A673 (cell line): Measurements from ENCODE around the gene NUP62. TPM values are rescaled to one million over a fixed set of nuclear protein-coding genes. Genes with fewer than 3 reads are reported as not detected.

ENCODE experiments used
- BruUV-seq: library from RNA; stranded (reverse); fragments of 400-500 nt; replicated peaks from 2 replicates; lab custom pipeline; 2021; lab: Mats Ljungman, UMichigan
- CTCF ChIA-PET: fragments of 300-600 bp; sonication (Branson Sonifier 250); formaldehyde crosslinking; loops from one replicate; lab custom pipeline; 2022; ENCODE audit warnings: antibody characterized with exemption; lab: Charles Lee
- POLR2A ChIA-PET: fragments of 300-600 bp; sonication (Branson Sonifier 250); formaldehyde crosslinking; loops from one replicate; lab custom pipeline; 2022; ENCODE audit warnings: antibody characterized with exemption; ENCODE audit not compliant: low non-redundant PET; lab: Charles Lee
- DNase-seq: peaks from one replicate; pipeline ENCODE4 v3.0.0-alpha.2; 2015; ENCODE audit warnings: low spot score
- H3K27ac ChIP-seq: fragments of 200-600 bp; sonication (generic); 2 replicates; pipeline ENCODE4 v1.5.1; 2016; ENCODE audit warnings: mixed run types, low read depth, mild to moderate bottlenecking, mixed read lengths, antibody characterized with exemption, low read length; ENCODE audit not compliant: poor library complexity, severe bottlenecking
- H3K27me3 ChIP-seq: fragments of 200-600 bp; sonication (generic); replicated peaks from 2 replicates; pipeline ENCODE4 v1.6.1; 2017; ENCODE audit warnings: mixed run types, low read depth, mild to moderate bottlenecking, mixed read lengths, antibody characterized with exemption, low read length; ENCODE audit not compliant: insufficient read depth, poor library complexity
- H3K36me3 ChIP-seq: fragments of 200-600 bp; sonication (generic); 2 replicates; pipeline ENCODE4 v1.6.1; 2016; ENCODE audit warnings: mixed run types, mild to moderate bottlenecking, mixed read lengths, antibody characterized with exemption, low read length; ENCODE audit not compliant: insufficient read depth, poor library complexity, severe bottlenecking
- H3K4me1 ChIP-seq: fragments of 200-600 bp; sonication (generic); 2 replicates; pipeline ENCODE4 v1.6.1; 2017; ENCODE audit warnings: mixed run types, mild to moderate bottlenecking, mixed read lengths, antibody characterized with exemption, low read length; ENCODE audit not compliant: insufficient read depth, poor library complexity, severe bottlenecking
- H3K4me3 ChIP-seq: fragments of 200-600 bp; sonication (generic); 2 replicates; pipeline ENCODE4 v1.5.1; 2016; ENCODE audit warnings: low read depth, mixed run types, mild to moderate bottlenecking, mixed read lengths, low read length; ENCODE audit not compliant: poor library complexity, severe bottlenecking
- H3K9me3 ChIP-seq: fragments of 200-600 bp; sonication (generic); 2 replicates; pipeline ENCODE4 v1.6.1; 2016; ENCODE audit warnings: mixed run types, low read depth, mild to moderate bottlenecking, mixed read lengths, antibody characterized with exemption, low read length; ENCODE audit not compliant: poor library complexity, severe bottlenecking
- EZH2 ChIP-seq: fragments of 200-600 bp; sonication (generic); IDR thresholded peaks from 2 replicates; pipeline ENCODE4 v1.6.1; 2017; ENCODE audit warnings: borderline replicate concordance, low read depth, mild to moderate bottlenecking, mixed read lengths, antibody characterized with exemption, low read length; ENCODE audit not compliant: poor library complexity, severe bottlenecking
- intact Hi-C: fragments of 100-400 bp; cut with micrococcal nuclease; formaldehyde crosslinking; loops from one replicate; pipeline ENCODE4 v1.10.0; 2022; ENCODE audit not compliant: unreplicated experiment
- total RNA-seq: library from RNA; stranded (reverse); gene quantifications from 2 replicates; pipeline ENCODE4 v1.2.3, GENCODE V29; 2021
- TF ChIP-seq, protein P1 (sequence below): fragments of 300-800, 200-600 bp; sonication (generic); conservative IDR thresholded peaks from 2 replicates; pipeline ENCODE4 v1.5.1; 2017; ENCODE audit warnings: low read depth, mild to moderate bottlenecking, antibody characterized with exemption, low read length, moderate library complexity, mixed read lengths

NUP62 gene
- total RNA-seq, 1 experiment from 2014 or later: 98.5 TPM

DNA sequence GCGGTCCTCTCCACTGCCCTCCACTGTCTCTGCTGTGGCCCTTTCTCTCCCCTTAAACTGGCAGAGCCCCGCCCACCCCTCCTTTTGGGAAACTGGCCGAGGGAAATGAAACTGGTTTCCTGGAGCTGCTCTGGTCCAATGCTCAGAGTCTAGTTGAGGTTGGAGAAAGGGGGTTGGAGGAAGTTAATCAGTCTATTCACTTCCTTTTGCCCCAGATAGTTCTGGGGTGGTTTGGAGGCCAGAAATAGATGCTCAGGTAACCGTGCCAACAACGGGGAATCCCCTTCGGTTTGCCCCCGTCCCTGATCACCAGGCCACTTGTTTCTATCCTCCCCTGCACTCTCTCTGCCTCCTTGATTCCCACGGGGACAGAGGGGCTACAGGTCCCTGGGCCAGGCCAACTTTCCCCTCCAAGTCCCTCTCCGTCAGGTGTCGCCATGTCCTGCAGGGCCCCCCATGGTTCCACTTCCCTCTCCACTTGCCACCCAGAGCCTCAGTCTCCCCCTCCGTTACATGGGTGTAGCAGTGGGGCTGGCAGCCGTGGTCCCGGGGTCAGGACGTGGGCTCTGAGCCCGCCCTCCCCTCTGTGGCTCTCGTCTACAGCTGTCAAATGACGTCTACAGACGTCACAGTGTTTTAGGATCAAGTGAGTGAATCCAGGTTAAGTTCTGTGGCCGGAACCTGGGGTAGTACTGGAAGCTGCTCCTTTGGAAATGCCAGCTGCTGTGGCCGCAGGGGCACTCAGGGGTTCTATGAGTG is 32.3 kb downstream of the NUP62 start, which contains the start of gene IL4I1:
Gene IL4I1, minus strand, starts transcription at position 25 of the 759 bp plus-strand sequence. CDS start 727 bp downstream, outside the sequence.
- no peaks in the 10 kb centered on the region for H3K36me3 ChIP-seq
- H3K4me3 ChIP-seq: no peak within 1 kb of the TSS
- DNase-seq: no peak
- TF ChIP-seq, protein P1, sequence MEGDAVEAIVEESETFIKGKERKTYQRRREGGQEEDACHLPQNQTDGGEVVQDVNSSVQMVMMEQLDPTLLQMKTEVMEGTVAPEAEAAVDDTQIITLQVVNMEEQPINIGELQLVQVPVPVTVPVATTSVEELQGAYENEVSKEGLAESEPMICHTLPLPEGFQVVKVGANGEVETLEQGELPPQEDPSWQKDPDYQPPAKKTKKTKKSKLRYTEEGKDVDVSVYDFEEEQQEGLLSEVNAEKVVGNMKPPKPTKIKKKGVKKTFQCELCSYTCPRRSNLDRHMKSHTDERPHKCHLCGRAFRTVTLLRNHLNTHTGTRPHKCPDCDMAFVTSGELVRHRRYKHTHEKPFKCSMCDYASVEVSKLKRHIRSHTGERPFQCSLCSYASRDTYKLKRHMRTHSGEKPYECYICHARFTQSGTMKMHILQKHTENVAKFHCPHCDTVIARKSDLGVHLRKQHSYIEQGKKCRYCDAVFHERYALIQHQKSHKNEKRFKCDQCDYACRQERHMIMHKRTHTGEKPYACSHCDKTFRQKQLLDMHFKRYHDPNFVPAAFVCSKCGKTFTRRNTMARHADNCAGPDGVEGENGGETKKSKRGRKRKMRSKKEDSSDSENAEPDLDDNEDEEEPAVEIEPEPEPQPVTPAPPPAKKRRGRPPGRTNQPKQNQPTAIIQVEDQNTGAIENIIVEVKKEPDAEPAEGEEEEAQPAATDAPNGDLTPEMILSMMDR: no peak
- TF ChIP-seq EZH2: no peak
- H3K27ac ChIP-seq: no peak within 1 kb of the TSS
- no peaks in the 10 kb centered on the region for H3K9me3 ChIP-seq
- no TSS peak for BruUV-seq
- POLR2A ChIA-PET: interaction anchor here (0.6 kb wide), 1 partner anchor 10 kb away, joined by 15 read pairs; no protein-coding TSS in a partner anchor
- H3K4me1 ChIP-seq: no peaks in the 10 kb centered on the region
- no peaks in the 10 kb centered on the region for H3K27me3 ChIP-seq
- intact Hi-C loops: no loop called here
- CTCF ChIA-PET: no interaction called here

DNA sequence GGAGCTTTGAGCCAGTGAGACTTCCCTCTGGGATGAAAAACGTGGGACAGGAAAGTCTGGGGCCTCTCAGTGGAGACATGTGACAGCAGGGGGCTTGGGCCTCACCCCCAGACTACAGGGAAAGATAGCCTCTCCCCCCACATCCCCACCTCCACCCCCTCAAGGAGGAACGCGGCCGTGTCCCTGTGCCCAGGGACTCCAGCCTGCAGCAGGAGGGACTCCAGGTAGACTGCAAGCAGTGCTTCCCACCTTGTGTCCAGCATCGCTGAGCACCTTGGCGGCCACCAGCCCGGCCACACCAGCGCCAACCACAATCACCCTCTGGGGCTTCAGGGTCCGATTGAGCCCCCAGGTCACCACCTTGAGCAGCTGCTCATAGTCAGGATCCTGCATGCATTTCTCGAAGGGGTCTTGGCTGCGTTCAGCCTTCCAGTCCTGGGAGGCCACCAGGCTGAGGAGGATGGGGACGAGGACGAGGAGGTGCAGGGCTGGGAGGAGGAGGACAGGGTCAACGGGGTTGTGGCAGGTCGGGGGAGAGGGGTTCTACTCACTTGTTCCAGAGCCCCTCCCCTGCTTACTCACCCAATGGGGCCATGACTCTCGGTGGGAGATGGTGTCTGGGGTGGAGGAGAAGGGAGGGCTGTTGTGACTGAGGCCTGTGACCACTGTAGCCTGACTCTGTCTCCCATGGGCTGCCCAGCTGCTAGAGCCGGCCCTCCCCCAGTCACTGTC is 33.6 kb downstream of the NUP62 start:
- POLR2A ChIA-PET: no interaction called here
- intact Hi-C loops: no loop called here

DNA sequence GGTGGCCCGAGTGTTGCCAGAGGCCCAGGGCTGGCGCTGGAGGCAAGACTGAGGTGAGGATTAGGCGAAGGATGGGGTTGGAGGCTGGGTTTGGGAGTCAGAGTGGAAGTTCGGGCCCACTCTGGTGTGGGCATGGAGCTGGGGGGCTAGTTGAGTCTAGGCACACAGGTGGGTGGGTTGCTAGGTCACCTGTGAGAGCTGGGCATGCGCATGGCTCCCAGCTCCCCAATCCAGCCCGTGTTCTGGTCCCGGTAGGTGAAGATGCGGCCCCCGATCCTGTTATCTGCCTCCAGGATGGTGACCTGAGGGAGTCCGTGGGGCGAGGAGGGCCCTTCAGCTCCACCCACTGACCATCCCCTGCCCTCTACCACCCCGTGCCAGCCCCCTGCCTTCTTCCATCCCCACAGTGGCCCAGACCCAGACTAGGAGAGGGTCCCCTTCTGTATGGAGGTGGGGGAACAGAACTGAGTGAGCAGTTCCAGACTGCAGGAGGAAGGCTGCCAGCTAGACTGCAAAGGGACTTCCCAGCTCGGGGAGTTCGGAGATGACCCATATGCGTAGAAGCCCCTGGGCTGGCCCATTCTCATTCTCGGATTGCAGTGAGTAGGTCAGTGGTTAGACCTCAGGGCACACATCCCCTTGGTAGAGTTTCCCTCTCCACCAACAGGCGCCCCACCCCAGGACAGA is 34.3 kb downstream of the NUP62 start:
- BruUV-seq: no TSS peak
- H3K27me3 ChIP-seq: no peaks in the 10 kb centered on the region
- no peaks in the 10 kb centered on the region for H3K9me3 ChIP-seq
- CTCF ChIA-PET: no interaction called here
- intact Hi-C loops: no loop called here
- TF ChIP-seq, protein P1: no peak
- TF ChIP-seq EZH2: no peak
- no peak for DNase-seq
- no peaks in the 10 kb centered on the region for H3K4me1 ChIP-seq
- H3K27ac ChIP-seq: no peak overlapping the region
- no peaks in the 10 kb centered on the region for H3K36me3 ChIP-seq
- H3K4me3 ChIP-seq: no peak overlapping the region
- POLR2A ChIA-PET: no interaction called here

More for the DNA sequence above, 33.6 kb downstream of the NUP62 start:
- no peak overlapping the region for H3K4me3 ChIP-seq
- CTCF ChIA-PET: no interaction called here
- H3K36me3 ChIP-seq: no peaks in the 10 kb centered on the region
- H3K27me3 ChIP-seq: no peaks in the 10 kb centered on the region
- H3K27ac ChIP-seq: no peak overlapping the region
- H3K9me3 ChIP-seq: no peaks in the 10 kb centered on the region
- BruUV-seq: no TSS peak
- TF ChIP-seq, protein P1: no peak
- no peak for TF ChIP-seq EZH2
- H3K4me1 ChIP-seq: no peaks in the 10 kb centered on the region
- DNase-seq: no peak
